HG02623 (cell line): ENCODE results near the gene TFF2.

ENCODE experiments used
- ATAC-seq: cut with Tn5 transposase; IDR thresholded peaks from one replicate; pipeline ENCODE4 v1.9.1; 2021; ENCODE audit warnings: moderate library complexity; ENCODE audit not compliant: unreplicated experiment

TFF2 gene

DNA sequence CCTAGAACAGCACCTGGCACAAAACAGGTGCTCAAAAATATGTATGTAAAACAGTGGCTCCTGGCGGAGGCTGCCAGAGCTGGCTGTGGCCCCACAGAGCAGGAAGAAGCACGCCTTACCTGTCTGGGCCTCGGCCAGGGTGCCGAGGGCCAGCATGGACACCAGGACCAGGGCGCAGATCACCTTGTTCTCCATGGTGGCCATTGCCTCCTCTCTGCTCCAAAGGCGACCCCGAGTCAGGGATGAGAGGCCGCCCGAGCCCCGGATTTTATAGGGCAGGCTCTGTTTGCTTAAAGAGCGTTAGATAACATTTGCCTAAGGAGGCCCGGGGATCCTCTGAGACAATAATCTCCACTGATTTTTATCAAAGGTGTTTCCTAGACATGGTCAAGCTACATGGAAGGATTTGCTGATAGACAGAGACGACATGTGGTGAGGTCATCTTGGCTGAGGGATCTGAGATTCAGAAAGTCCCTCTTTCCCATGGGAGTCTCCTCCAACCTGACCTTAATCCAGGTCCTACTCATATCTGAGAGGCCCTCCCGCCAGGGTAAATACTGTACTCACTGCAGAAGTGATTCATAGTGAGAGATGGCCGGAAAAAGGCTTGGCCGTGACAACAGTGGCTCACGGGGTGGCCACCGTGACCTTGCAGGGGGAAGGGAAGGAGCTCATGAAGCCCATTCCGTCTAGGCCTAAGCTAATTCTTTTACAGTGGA is 15.7 kb upstream of the TFF2 start, which contains the start of gene TFF1:
Gene TFF1, minus strand, starts transcription at position 244 of the 719 bp plus-strand sequence. Its CDS starts 40 bp downstream, at position 204.
- ATAC-seq = no peak

GRCh38 chr21:42365770-42366169 is 15.0 kb upstream of the TFF2 start:
- ATAC-seq = no peak

- ATAC-seq = no peak
These were observed 13.6 kb upstream of the TFF2 start for GRCh38 chr21:42364304-42364865.

- no peak for ATAC-seq
These were observed 12.5 kb upstream of the TFF2 start for GRCh38 chr21:42363312-42363711.

DNA sequence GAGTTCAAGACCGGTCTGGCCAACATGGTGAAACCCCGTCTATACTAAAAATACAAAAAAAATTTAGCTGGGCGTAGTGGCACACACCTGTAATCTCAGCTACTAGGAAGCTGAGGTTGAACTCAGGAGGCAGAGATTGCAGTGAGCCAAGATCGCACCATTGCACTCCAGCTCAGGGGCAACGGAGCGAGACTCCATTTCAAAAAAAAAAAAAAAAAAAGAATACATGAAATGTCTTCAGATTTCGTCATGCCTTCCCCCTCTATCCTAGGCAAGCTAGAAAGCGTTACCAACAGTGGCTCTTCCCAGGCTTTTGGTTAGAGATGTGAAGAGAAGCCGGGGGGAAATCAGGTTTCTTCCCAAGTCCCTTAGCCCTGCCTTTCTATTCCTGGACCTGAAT is 11.9 kb upstream of the TFF2 start:
- ATAC-seq = no peak

DNA sequence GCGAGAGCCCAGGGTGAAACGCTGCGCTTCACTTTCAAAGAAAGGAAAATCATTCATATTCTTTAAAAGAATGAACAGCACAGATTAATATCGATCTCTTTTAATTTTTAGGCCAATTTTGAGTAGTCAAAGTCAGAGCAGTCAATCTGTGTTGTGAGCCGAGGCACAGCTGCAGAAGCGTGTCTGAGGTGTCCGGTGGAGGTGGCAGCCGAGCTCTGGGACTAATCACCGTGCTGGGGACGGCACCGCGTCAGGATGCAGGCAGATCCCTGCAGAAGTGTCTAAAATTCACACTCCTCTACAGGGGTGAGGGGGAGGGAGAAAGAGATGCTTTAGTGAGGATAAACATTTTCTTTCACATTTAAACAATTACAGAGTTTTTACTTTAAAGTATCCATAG is 11.4 kb upstream of the TFF2 start:
- no peak for ATAC-seq

GRCh38 chr21:42361286-42361685 is 10.5 kb upstream of the TFF2 start:
- no peak for ATAC-seq

- ATAC-seq = no peak
These were observed 9.5 kb upstream of the TFF2 start for GRCh38 chr21:42360317-42360716.

- ATAC-seq = no peak
These were observed 8.1 kb upstream of the TFF2 start for GRCh38 chr21:42358937-42359336.

DNA sequence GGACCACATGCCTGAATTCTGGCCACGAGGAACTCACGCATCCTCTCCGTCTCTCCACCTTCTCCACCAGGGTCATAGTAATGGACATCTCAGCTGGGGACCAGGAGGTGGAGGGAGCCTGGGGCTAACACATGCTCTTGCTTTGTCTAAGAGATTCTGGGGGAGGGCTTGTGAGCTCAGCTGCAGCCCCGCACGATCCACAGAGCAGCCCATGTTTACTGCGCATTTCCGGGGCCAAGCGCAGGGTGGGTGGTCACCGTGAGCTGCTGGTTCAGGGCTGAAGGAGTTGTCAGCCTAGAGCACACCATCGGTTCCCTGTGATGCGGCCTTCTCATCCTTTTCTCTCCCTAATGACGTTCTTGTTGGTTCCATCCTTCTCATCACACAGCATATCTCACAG is 7.5 kb upstream of the TFF2 start:
- no peak for ATAC-seq

DNA sequence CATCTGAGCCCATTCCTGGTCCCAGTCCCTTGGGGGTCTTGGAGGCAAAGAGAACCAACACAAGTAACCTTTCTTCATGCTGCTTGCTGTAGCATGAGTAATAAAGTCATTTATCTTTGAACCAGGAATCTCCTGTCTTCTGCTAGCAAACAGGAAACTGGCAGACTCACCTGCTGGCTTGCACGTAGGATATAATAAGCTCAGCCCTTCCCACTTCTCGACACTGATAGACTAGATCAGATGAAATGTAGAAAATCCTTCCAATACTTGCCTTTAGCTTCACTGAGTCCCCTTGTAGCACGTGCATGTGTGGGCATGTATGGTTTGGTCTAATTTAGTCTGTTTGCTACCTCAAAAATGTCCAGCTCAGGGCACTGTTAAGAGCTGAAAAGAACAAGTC is 6.5 kb upstream of the TFF2 start:
- ATAC-seq = no peak

DNA sequence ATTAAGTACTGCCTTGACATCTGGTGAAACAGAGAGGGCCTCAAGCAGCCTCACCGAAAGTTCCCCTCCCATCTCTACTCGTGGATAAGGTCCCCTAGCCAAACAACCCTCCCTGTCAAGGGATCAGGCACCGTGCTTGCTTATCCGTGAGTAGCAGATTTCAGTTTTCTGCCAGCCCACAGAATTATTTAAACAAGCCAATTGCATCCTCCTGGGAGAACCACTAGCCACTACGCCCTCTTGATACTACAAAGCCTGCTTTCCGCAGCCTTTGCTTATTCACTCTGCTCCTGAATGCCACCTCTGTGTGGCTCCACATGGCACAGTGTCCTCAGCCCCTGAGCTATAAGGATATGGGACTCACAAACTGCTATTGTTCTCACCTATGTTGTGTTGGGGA is 5.9 kb upstream of the TFF2 start:
- ATAC-seq = no peak

DNA sequence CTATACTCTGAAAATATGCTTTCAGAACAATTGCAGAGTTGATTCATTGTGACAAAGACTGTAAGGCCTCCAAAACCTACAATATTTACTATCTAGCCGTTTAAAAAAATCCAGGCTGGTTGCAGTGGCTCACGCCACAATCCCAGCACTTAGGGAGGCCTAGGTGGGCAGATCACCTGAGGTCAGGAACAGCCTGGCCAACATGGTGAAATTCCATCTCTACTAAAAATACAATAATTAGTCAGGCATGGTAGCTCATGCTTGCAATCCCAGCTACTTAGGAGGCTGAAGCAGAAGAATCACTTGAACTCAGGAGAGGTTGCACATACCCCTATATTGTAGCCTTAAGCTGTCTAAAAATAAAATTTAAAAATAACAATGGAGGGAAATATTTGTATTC is 5.3 kb upstream of the TFF2 start:
- no peak for ATAC-seq

- no peak for ATAC-seq
These were observed 2.8 kb upstream of the TFF2 start for GRCh38 chr21:42353623-42354022.

DNA sequence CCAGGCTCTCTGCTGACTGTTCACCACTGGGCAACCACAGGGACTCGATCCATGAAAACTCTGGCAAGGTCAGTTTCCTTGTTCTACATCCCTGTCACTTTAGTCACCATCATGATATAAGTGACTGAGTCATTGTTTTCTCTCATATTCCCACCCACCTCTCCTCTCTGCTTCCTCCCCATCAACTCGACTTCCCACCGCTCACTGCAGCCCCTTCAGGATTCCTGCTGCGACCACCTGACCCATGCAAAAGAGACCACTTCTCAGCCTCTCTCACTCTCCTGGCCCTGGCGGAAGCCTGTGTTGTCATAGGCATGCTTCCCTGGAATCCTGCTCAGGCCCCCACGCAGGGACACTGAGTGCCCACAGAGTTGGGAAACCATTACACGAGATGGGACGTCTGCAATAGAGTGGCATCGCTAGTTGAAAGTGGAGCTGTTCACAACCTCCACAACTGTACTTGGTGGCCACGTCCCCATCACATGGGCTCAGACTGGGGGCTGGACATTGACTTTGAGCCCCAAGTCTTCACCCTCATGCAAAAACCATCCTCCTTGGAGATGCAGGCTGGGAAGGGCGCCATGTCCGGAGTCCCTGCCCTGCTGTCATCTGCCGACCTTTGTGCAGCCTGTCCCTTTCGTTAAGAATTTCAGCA is 1.8 kb upstream of the TFF2 start:
- no peak for ATAC-seq

DNA sequence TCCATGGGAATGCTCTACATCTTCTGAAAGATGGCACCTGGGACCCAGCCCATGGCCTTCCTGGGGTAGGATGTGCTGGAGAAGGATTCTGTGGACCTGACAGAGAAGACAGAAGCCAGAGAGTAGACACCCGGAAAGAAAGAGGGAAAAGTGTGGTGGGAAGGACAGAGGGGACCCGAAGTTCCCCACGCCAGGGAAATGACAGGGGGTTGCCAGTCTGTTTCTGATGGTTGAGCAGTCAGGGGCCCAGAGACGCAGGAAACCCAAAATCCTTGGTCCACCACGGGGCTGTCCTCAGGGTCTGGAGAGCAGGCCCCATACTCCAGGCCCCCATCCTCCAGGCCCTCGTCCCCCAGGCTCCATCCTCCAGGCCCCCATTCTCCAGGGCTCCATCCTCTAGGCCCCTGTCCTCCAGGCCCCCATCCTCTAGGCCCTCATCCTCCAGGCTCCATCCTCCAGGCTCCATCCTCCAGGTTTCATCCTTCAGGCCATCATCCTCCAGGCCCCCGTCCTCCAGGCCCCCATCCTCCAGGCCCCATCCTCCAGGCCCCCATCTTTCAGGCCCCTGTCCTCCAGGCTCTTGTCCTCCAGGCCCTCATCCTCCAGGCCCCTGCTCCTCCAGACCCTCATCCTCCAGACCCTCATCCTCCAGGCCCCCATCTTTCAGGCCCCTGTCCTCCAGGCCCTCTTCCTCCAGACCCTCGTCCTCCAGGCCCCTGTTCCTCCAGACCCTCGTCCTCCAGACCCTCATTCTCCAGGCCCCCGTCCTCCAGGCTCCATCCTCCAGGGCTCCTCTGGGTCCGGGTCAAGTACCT is 1.0 kb upstream of the TFF2 start:
- ATAC-seq = no peak

DNA sequence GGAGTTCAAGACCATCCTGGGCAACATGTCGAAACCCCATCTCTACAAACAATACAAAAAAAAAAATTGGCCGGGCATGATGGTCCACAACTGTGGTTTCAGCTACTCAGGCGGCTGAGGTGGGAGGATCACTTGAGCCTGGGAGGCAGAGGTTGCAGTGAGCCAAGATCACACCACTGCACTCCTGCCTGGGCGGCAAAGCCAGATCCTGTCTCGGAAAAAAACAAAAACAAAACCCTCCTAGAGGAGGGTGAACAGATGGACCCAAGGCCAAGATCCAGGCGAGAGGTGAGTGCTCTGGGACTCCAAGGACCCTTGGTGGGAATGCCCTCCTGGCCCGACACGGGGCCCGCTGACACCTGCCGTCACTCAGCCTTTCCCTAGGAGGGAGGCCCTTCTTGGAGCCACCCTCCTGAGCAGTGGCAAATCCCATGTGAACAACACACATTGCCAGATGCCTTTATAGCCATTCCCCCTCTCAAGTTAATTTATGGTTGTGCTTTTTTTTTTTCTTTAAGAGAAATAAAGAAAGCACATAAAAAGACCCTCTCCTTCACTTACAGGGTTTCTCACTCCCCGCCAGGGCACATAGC is 380 bp downstream of the TFF2 start:
- ATAC-seq = no peak

- ATAC-seq = no peak
These were observed 1.1 kb downstream of the TFF2 start for GRCh38 chr21:42349420-42350317.

DNA sequence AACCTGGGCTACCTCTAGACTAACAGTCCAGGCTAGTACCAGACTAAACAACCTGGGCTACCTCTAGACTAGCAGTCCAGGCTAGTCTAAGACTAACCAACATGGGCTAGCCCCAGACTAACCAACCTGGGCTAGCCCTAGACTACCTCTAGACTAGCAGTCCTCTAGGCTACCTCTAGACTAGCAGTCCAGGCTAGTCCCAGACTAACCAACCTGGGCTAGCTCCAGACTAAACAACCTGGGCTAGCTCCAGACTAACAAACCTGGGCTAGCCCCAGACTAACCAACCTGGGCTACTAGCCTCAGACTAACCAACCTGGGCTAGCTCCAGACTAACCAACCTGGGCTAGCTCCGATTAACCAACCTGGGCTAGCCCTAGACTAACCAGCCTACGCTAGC is 2.0 kb downstream of the TFF2 start:
- no peak for ATAC-seq
